NCI-H2107 treated with DMSO at 0.1 percent for 48 hours (cell line): ENCODE results near the gene LYL1.
"Not testable (repeated sequence)": the region's sequence is repeated elsewhere in the genome, so short reads cannot be mapped to it uniquely, and the experiment has no call there.

Experiments
- DNase-seq: peaks from one replicate; lab custom pipeline; 2025; ENCODE audit not compliant: unreplicated experiment; lab: John Stamatoyannopoulos, UW

Gene LYL1

GRCh38 chr19:13102666-13103580 lies at the start of gene LYL1:
Gene LYL1, minus strand, starts transcription at chr19:13102858. Its CDS starts 1,687 bp downstream, at chr19:13101171.
- no peak for DNase-seq

GRCh38 chr19:13151605-13152355 lies 49.1 kb upstream of the LYL1 start:
- peak; percentile 84 for DNase-seq

DNA sequence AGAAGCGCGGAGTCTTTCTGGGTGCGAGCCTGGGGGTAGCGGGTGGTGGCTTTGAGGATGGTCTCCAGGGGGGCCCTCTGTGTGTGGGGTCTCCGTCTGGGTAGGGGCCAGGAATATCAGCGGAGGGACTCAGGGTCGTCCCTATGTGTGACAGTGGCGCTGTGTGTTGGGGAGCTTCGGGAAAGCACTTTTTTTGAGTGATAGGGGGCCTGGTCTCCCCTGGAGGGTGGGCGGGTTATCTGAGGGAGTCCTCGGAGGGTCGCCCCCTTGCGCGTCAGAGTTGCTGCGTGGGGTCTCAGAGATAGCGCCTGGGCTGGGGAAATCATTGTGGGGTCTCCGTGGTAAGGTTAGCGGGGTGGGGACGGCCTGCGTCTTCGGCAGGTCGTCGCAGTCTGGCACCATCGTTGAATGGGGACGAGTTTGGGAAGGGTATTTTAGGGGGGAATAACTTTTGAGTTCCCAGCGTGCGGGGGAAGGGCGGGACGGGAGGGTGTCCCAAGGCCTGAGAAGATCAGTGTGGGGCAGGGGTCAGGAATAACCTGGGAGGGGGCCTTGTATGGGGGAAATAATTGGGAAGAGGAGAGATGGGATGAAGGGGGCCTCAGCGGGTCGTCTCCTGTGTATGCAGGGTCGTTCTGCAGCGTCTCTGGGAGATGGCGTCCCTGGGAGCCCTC lies 48.4 kb upstream of the LYL1 start:
- DNase-seq = no peak

- DNase-seq = peak; percentile 84
These were observed 47.7 kb upstream of the LYL1 start, which contains the start of the genes IER2 and STX10 for GRCh38 chr19:13150187-13150930. Gene IER2, plus strand, starts transcription at chr19:13150411. Its CDS starts 2,776 bp downstream, at chr19:13153187. Gene STX10, minus strand, starts transcription at chr19:13150375. Its CDS starts 202 bp downstream, at chr19:13150173.

DNA sequence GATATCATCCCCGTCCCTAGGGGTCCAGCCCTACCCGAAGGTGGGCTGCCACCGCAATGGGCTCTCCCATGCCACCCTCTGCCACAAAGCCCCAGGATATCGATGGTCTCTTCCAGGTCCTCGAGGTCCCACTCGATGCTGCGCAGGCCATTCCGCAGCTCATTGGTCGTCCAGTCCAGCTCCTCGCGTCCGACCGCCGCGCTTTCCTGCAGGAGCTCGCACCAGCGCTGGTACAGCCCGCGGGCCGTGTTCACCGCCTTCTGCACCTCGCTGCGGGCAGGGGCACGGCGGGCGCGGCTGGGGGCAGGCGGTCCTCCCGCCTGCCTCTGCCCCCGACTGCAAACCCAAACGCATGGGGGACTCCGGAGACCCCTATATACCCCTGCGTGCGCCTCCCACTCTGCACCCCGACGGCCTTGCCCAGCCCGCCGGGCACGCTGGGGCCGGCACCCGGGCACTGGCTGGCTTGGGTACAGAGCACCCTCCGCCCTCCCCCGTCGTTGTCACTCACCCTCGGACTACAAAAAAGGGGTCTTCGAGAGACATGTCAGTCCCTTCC lies 47.0 kb upstream of the LYL1 start:
- DNase-seq = peak; percentile 56

DNA sequence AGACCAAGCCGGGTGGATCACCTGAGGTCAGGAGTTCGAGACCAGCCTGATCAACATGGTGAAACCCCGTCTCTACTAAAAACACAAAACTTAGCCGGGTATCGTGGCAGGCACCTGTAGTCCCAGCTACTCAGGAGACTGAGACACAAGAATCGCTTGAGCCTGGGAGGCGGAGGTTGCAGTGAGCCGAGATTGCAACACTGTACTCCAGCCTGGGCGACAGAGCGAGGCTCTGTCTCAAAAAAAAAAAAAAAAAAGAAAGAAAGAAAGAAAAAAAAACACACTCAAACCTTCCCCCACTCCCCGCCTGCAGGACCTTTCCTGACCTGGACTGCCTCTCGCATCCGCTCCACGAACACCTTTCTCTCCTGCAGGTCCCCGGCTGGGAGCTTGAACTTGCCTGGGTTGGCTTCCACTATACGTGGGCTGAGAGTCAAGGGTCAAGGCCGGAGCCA lies 46.5 kb upstream of the LYL1 start:
- not testable (repeated sequence) for DNase-seq

DNA sequence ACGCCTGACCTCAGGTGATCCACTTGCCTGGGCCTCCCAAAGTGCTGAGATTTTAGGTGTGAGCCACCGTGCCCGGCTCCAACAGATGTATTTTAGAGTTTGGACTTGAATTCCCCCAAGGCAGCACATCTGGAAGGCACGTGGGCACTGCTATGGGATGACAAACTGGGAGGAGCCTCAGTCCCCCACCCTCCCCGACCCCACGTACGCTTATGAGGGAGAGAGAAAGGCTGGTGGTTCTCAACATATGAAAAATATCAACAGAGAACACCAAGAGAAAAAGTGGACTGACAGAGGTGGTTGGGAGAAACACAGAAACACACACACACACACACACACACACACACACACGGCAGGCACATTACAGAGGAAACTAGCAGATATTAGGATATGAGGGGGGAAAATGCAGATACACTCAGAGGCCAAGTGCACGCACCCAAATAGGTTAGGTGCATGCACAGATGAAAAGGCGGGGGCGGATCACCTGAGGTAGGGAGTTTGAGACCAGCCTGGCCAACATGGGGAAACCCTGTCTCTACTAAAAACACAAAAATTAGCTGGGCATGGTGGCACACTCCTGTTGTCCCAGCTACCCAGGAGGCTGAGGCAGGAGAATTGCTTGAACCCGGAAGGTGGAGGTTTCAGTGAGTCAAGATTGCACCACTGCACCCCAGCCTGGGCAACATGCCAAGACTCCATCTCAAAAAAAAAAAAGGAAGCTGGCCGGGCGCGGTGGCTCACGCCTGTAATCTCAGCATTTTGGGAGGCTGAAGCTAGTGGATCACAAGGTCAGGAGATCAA lies 44.3 kb upstream of the LYL1 start:
- no peak for DNase-seq

DNA sequence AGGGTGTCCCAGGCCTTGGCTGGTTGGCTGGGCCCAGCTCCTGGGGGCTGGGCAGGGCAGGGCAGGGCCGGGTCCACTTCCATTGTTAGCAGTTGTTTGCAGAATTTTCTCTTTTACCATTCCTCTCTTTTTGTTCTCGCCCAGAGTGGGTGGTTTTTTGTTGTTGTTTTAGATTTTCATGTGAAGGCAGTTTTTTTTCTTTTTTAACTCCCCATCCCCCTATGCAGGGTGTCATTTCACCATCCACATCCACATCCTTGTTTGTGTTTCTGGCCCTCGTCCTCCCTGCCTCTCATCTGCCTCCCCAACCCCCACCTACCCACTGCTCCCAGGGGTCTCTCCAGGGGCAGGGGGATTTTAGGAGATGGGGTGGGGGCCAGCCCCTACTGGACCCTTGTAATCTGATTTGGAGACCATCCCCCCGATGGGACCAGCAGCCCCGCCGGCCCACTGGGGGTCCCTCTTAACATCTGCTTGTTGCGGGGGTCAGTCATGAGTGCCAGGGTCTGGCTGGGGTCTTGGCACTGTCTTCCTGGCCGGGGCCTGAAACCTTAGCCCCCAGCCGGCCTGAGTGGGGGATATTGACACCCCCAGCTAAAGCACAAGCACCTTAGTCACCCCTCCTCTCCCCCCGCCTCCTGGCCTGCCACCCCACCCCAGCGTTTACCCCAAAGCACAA lies 37.1 kb upstream of the LYL1 start:
- no peak for DNase-seq

DNA sequence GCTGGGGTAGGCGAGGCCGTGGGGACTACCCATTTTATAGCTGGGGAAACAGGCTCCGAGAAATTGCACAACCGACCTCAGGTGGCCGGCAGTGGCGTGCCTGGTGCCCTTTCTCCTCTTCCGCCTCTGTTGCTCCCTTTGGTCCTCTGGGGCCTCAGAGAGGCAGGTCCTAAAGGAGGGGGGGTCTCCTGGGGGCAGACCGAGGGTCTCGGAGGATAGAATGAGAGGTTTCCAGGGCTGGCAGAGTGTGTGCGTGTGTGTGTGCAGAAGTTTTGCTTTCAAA lies 36.2 kb upstream of the LYL1 start:
- DNase-seq = no peak

DNA sequence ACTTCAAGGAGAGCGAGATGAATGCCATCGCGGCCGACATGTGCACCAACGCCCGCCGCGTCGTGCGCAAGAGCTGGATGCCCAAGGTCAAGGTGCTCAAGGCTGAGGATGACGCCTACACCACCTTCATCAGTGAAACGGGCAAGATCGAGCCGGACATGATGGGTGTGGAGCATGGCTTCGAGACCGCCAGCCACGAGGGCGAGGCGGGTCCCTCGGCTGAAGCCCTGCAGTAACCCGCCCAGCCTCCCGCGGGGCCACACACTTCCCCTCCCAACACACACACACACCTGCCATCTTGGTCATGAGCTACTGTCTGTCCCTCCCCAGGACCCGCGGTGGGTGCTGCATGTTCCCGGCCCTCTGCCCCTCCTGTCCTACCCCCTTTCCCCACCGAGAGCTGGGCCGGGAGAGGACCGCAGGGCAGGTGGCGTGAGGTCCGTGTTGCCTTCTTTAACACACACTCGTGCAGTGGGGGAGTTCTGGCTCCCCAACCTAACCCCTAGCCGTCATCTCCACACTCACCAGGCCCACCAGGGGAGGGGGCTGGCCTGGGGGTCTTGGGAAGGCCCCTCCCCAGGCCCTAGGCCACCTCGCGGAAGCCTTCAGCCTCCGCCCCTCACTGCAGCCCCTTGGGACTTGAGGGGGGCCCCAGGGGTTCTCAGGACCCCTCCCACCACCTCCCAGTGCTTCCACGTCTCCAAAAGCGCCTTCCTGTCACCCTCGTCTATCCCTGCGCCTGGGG lies 35.7 kb upstream of the LYL1 start:
- DNase-seq = no peak

- DNase-seq = no peak
These were observed 34.7 kb upstream of the LYL1 start for GRCh38 chr19:13137290-13137794.

DNA sequence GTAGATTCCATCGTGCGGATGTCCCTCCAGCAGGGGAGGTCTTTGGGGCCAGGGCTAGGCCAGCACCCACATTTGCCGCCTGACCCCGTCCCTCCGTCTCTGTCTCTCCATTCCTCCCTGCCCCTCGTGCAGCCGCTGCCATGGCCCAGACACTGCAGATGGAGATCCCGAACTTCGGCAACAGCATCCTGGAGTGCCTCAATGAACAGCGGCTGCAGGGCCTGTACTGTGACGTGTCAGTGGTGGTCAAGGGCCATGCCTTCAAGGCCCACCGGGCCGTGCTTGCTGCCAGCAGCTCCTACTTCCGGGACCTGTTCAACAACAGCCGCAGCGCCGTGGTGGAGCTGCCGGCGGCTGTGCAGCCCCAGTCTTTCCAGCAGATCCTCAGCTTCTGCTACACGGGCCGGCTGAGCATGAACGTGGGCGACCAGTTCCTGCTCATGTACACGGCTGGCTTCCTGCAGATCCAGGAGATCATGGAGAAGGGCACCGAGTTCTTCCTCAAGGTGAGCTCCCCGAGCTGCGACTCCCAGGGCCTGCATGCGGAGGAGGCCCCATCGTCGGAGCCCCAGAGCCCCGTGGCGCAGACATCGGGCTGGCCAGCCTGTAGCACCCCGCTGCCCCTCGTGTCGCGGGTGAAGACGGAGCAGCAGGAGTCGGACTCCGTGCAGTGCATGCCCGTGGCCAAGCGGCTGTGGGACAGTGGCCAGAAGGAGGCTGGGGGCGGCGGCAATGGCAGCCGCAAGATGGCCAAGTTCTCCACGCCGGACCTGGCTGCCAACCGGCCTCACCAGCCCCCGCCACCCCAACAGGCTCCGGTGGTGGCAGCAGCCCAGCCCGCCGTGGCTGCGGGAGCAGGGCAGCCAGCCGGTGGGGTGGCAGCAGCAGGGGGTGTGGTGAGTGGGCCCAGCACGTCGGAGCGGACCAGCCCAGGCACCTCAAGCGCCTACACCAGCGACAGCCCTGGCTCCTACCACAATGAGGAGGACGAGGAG lies 32.7 kb upstream of the LYL1 start:
- DNase-seq = no peak

GRCh38 chr19:13134626-13135025 lies 32.0 kb upstream of the LYL1 start:
- no peak for DNase-seq

DNA sequence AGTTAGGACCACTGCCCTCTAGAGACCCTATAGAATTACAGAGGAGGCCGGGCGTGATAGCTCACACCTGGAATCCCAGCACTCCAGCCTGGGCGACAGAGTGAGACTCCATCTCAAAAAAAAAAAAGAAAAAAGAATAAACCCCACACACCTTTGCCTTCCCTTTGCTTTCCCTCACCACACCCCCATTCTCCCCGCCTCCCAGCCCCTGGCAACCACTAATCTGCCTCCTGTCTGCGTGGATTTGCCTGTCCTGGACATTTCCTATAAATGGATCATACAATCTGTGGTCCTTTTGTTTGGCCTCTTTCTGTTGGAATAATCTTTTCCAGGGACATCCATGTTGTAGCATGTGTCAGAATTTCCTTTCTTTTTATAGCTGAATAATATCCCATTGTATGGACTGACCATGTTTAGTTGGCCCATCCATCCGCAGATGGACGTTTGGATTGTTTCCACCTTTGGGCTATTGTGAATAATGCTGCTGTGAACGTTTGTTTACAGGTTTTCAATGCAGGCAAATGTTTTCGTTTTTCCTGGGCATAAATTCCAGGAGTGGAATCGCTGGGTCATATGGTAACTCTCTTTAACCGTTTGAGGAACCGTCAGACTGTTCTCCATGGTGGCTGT lies 30.7 kb upstream of the LYL1 start:
- no peak for DNase-seq

DNA sequence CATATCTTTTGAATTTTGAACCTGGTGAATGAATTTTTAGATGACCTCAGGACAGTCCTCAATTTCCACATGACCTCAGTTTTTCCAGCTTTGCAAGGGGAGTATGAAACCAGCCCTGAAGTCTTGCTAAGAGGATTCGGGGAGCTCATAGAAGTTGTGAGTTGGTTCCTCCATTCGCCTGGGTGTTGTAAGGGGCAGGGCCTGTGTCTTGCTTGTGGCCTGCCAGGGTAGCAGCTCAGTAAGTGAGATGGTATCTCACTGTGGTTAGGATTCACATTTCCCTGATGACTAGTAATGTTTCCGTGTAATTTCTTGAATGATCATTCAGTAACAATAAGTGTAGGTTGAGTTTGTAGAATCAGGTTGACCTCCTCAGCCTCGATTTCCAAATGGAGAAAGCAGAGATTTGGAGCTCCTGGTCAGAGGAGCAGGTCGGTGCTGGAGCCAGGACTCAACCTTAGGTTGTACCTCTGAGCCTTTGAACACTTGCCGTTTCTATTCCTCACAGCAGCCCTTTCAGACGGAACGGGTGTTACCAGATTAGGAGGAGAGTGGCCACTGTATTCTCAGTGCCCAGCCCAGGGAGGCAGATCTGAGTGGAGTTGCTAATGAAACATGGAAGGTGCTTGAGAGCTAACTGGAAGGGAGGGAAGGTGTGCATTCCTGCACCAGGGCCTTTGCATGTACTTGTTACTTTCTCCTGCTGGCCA lies 30.0 kb upstream of the LYL1 start:
- DNase-seq = no peak
